Mucosa of descending colon (tissue), 3 donors: ENCODE data around the gene SECTM1. TPM values are rescaled to one million over a fixed set of nuclear protein-coding genes. Genes with fewer than 3 reads are reported as not detected.

ENCODE experiments used
- total RNA-seq, 3 donors: library from RNA; stranded (reverse); fragmentation: NEBNext Ultra II Directional in 2 of 3; extraction: Animal tissue kit (Norgen Biotek cat#: 25700) in 2 of 3; gene quantifications; one replicate each; pipeline versions ENCODE4 v1.2.1 to v1.2.4, GENCODE V29; 2021 to 2023
- donor health status: DM: no; HTN: no; CAD: no; lungs with moderate emphysema.
- donor health status: DM: no; HTN: no; CAD: no.
- donor health status: DM: no; HTN: yes; CAD: no.

Gene SECTM1
- total RNA-seq, 3 donors from 2014 or later, result 127 to 268 (median 213) TPM

Other genes starting within 250 kb of the SECTM1 start
- gene FASN, start 235.5 kb downstream of the SECTM1 start, total RNA-seq, result 100 to 1,000 TPM in 2 of 3 donors, 10 to 100 TPM in 1; 87.2 to 115 (median 102) TPM
- gene CCDC57, start 120.9 kb downstream of the SECTM1 start, total RNA-seq, result 10 to 100 TPM; 41.3 to 46.3 (median 45.4) TPM
- gene SLC16A3, start 104.7 kb downstream of the SECTM1 start, total RNA-seq, result 100 to 1,000 TPM in 2 of 3 donors, 10 to 100 TPM in 1; 41.0 to 150 (median 104) TPM
- gene CSNK1D, start 60.1 kb downstream of the SECTM1 start, total RNA-seq, result 100 to 1,000 TPM; 177 to 221 (median 189) TPM
- 10 to 100 TPM in 2 of 3 donors, 1 to 10 TPM in 1; 10.0 to 12.8 (median 12.3) TPM for gene CD7, start 16.2 kb downstream of the SECTM1 start, total RNA-seq
- not detected for gene TEX19, start 25.5 kb upstream of the SECTM1 start, total RNA-seq
- gene UTS2R, start 38.0 kb upstream of the SECTM1 start, total RNA-seq, result not detected
- gene HEXD, start 84.6 kb upstream of the SECTM1 start, total RNA-seq, result 10 to 100 TPM; 25.3 to 54.6 (median 42.1) TPM
- 10 to 100 TPM; 26.2 to 28.8 (median 26.2) TPM for gene OGFOD3, start 84.8 kb upstream of the SECTM1 start, total RNA-seq
- gene CYBC1, start 117.0 kb upstream of the SECTM1 start, total RNA-seq, result 10 to 100 TPM; 79.2 to 90.5 (median 81.0) TPM
- 10 to 100 TPM; 49.7 to 56.0 (median 55.9) TPM for gene NARF, start 125.0 kb upstream of the SECTM1 start, total RNA-seq
- gene FOXK2, start 186.0 kb upstream of the SECTM1 start, total RNA-seq, result 10 to 100 TPM; 39.7 to 62.3 (median 43.5) TPM